H1 (cell line): Measurements from ENCODE around the gene GALNTL6. TPM values are rescaled to one million over a fixed set of nuclear protein-coding genes. Genes with fewer than 3 reads are reported as not detected.

Source experiments
- CTCF ChIA-PET: fragments of 300-600 bp; sonication (Branson Sonifier 250); formaldehyde crosslinking; loops from one replicate; lab custom pipeline; 2021; ENCODE audit not compliant: partially characterized antibody; lab: Charles Lee
- POLR2A ChIA-PET: fragments of 300-600 bp; sonication (Branson Sonifier 250); formaldehyde crosslinking; loops from one replicate; lab custom pipeline; 2021; ENCODE audit warnings: inconsistent platforms; ENCODE audit not compliant: partially characterized antibody; lab: Charles Lee
- DNase-seq, 2 experiments: peaks; one replicate each; pipeline versions ENCODE4 v3.0.0 to v3.0.0-alpha.2; 2010 to 2022; ENCODE audit warnings: low spot score in 2 of 2, low read depth in 1 of 2, mixed read lengths in 1 of 2
- FAIRE-seq: peaks from 2 replicates; lab custom pipeline; 2011; peaks lifted over from hg19 to GRCh38; lab: Jason Lieb, UNC
- H2AFZ ChIP-seq: 2 replicates; pipeline ENCODE4 v1.8.1; 2012; ENCODE audit warnings: low read length, inconsistent platforms
- H2AK5ac ChIP-seq: 2 replicates; pipeline ENCODE4 v1.6.1; 2013; ENCODE audit warnings: low read depth, low read length
- H2BK120ac ChIP-seq: replicated peaks from 2 replicates; pipeline ENCODE3; 2013; ENCODE audit warnings: low read depth, low read length, inconsistent platforms
- H2BK12ac ChIP-seq: 2 replicates; pipeline ENCODE4 v1.6.1; 2013; ENCODE audit warnings: low read depth, low read length
- H2BK15ac ChIP-seq: 2 replicates; pipeline ENCODE4 v1.6.1; 2013; ENCODE audit warnings: low read length
- H2BK20ac ChIP-seq: 2 replicates; pipeline ENCODE4 v1.6.1; 2013; ENCODE audit warnings: low read length
- H2BK5ac ChIP-seq: 2 replicates; pipeline ENCODE4 v1.6.1; 2013; ENCODE audit warnings: low read depth, low read length
- H3K14ac ChIP-seq: 2 replicates; pipeline ENCODE4 v1.6.1; 2013; ENCODE audit warnings: inconsistent platforms; ENCODE audit not compliant: insufficient read length
- H3K18ac ChIP-seq: 2 replicates; pipeline ENCODE4 v1.6.1; 2013; ENCODE audit warnings: low read length; ENCODE audit errors: extremely low read depth
- H3K23ac ChIP-seq: 2 replicates; pipeline ENCODE4 v1.6.1; 2013; ENCODE audit warnings: inconsistent platforms; ENCODE audit not compliant: insufficient read length
- H3K23me2 ChIP-seq: 2 replicates; pipeline ENCODE4 v1.6.1; 2013; ENCODE audit warnings: low read depth, low read length
- H3K27ac ChIP-seq: 2 replicates; pipeline ENCODE4 v1.6.1; 2011; ENCODE audit warnings: low read depth, low read length, inconsistent platforms
- H3K27me3 ChIP-seq, 4 experiments: replicated peaks in 1 of 4; 1 replicate in 1 of 4; 2 replicates in 3 of 4; pipeline versions ENCODE4 v1.6.1 to v1.8.1; 2011 to 2013; ENCODE audit warnings: low read length in 3 of 4, mild to moderate bottlenecking in 3 of 4, inconsistent platforms in 2 of 4, mixed read lengths in 2 of 4, moderate library complexity in 1 of 4; ENCODE audit not compliant: control insufficient read depth in 3 of 4, insufficient read depth in 3 of 4; ENCODE audit errors: extremely low read depth in 1 of 4
- H3K36me3 ChIP-seq, 4 experiments: 2 replicates each; pipeline versions ENCODE4 v1.6.1 to v1.8.1; 2011 to 2013; ENCODE audit warnings: mild to moderate bottlenecking in 4 of 4, low read length in 3 of 4, moderate library complexity in 2 of 4, control low read depth in 1 of 4, inconsistent platforms in 1 of 4; ENCODE audit not compliant: insufficient read depth in 4 of 4, control insufficient read depth in 2 of 4
- H3K4ac ChIP-seq: replicated peaks from 2 replicates; pipeline ENCODE3; 2013; ENCODE audit warnings: low read length, low read depth, mixed read lengths, inconsistent platforms; ENCODE audit not compliant: insufficient read length
- H3K4me1 ChIP-seq, 4 experiments: replicated peaks in 1 of 4; 1 replicate in 1 of 4; 2 replicates in 3 of 4; pipeline versions ENCODE4 v1.6.1 to v1.8.1; 2011 to 2013; ENCODE audit warnings: low read length in 3 of 4, inconsistent platforms in 2 of 4, mixed read lengths in 1 of 4; ENCODE audit not compliant: insufficient read depth in 4 of 4, control insufficient read depth in 3 of 4
- H3K4me2 ChIP-seq, 2 experiments: 2 replicates each; pipeline versions ENCODE4 v1.6.1 to v1.8.1; 2011 to 2013; ENCODE audit warnings: low read depth in 2 of 2, low read length in 2 of 2, control low read depth in 1 of 2, inconsistent platforms in 1 of 2, mild to moderate bottlenecking in 1 of 2; ENCODE audit not compliant: insufficient read depth in 1 of 2
- H3K4me3 ChIP-seq, 4 experiments: fragments of 200-600, 300-600 bp in 1 of 4; sonication (generic), shearing (Covaris generic), sonication (Bioruptor Twin) in 1 of 4; 2 replicates each; pipeline versions ENCODE4 v1.5.1 to v1.8.1; 2011 to 2016; ENCODE audit warnings: low read length in 4 of 4, low read depth in 3 of 4, control low read depth in 2 of 4, inconsistent platforms in 2 of 4, mild to moderate bottlenecking in 2 of 4, mixed read lengths in 1 of 4, moderate library complexity in 1 of 4; ENCODE audit not compliant: insufficient read depth in 2 of 4; ENCODE audit errors: extremely low read depth in 1 of 4
- H3K56ac ChIP-seq: replicated peaks from 2 replicates; pipeline ENCODE3; 2013; ENCODE audit warnings: low read depth, mild to moderate bottlenecking, mixed read lengths, low read length, inconsistent platforms; ENCODE audit not compliant: insufficient read length
- H3K79me1 ChIP-seq: 2 replicates; pipeline ENCODE4 v1.6.1; 2013; ENCODE audit warnings: low read depth, low read length, control low read depth
- H3K79me2 ChIP-seq, 2 experiments: 2 replicates each; pipeline versions ENCODE4 v1.6.1 to v1.8.1; 2012 to 2013; ENCODE audit warnings: low read length in 2 of 2, mild to moderate bottlenecking in 2 of 2, inconsistent platforms in 1 of 2; ENCODE audit not compliant: insufficient read depth in 2 of 2, control insufficient read depth in 1 of 2
- H3K9ac ChIP-seq, 4 experiments: replicated peaks in 1 of 4; 1 replicate in 1 of 4; 2 replicates in 3 of 4; pipeline versions ENCODE4 v1.6.1 to v1.8.1; 2011 to 2013; ENCODE audit warnings: low read depth in 3 of 4, low read length in 3 of 4, control low read depth in 2 of 4, mild to moderate bottlenecking in 2 of 4, moderate library complexity in 2 of 4, inconsistent platforms in 1 of 4; ENCODE audit errors: extremely low read depth in 1 of 4
- H3K9me3 ChIP-seq, 2 experiments: 2 replicates each; pipeline versions ENCODE4 v1.6.1 to v1.8.1; 2012 to 2013; ENCODE audit warnings: mild to moderate bottlenecking in 2 of 2, moderate library complexity in 2 of 2, control low read depth in 1 of 2, inconsistent platforms in 1 of 2, low read depth in 1 of 2, low read length in 1 of 2, mixed read lengths in 1 of 2; ENCODE audit not compliant: insufficient read depth in 2 of 2
- H4K20me1 ChIP-seq, 2 experiments: replicated peaks in 1 of 2; 2 replicates each; pipeline versions ENCODE3 to v1.8.1; 2011 to 2013; ENCODE audit warnings: inconsistent platforms in 2 of 2, low read length in 2 of 2, mild to moderate bottlenecking in 1 of 2; ENCODE audit not compliant: insufficient read depth in 2 of 2, control insufficient read depth in 1 of 2
- H4K5ac ChIP-seq: 2 replicates; pipeline ENCODE4 v1.6.1; 2013; ENCODE audit warnings: low read length, low read depth, mixed read lengths, inconsistent platforms; ENCODE audit not compliant: insufficient read length
- H4K8ac ChIP-seq: 2 replicates; pipeline ENCODE4 v1.8.0; 2013; ENCODE audit warnings: mild to moderate bottlenecking, moderate library complexity, low read length, inconsistent platforms; ENCODE audit not compliant: insufficient read depth; ENCODE audit errors: extremely low read depth
- H4K91ac ChIP-seq: replicated peaks from 2 replicates; pipeline ENCODE3; 2013; ENCODE audit warnings: low read length, mixed read lengths, inconsistent platforms; ENCODE audit not compliant: insufficient read length
- CREB1 ChIP-seq: IDR thresholded peaks from 2 replicates; pipeline ENCODE4 v1.6.1; 2012; ENCODE audit warnings: inconsistent platforms
- WGBS, 2 experiments: shearing (Covaris generic) in 1 of 2; methylation state at CpG; one replicate each; pipeline versions ENCODE4 v1.1.6 to v1.1.7; 2013 to 2015; ENCODE audit warnings: low lambda C conversion rate in 2 of 2, mixed read lengths in 2 of 2, inconsistent platforms in 1 of 2, low coverage in 1 of 2, missing lambda C conversion rate in 1 of 2; ENCODE audit not compliant: insufficient replicate concordance in 2 of 2, insufficient coverage in 1 of 2, insufficient read length in 1 of 2; ENCODE audit errors: extremely low coverage in 1 of 2, missing lambda C conversion rate in 1 of 2; 5-methylcytosine and 5-hydroxymethylcytosine counted together
- polyA plus RNA-seq, 7 experiments: library from polyadenylated mRNA; depleted of rRNA in 3 of 7; stranded (reverse) in 5 of 7; unstranded in 2 of 7; fragments of >200 nt in 5 of 7; fragments of 200-250 nt in 2 of 7; gene quantifications; 1 replicate in 5 of 7; 2 replicates in 1 of 7; 4 replicates in 1 of 7; pipeline versions ENCODE4 v1.2.1 to v1.2.3, GENCODE V29; 2011 to 2013; ENCODE audit warnings: missing spikeins in 2 of 7, mixed read lengths in 2 of 7
- total RNA-seq: library from RNA; stranded (reverse); fragmentation: NEBNext Ultra II Directional; extraction: Animal tissue kit (Norgen Biotek cat#: 25700); gene quantifications from 2 replicates; pipeline ENCODE4 v1.2.1, GENCODE V29; 2021

GALNTL6 gene
- total and polyA plus RNA-seq, 2 of the 8 experiments (the other 6 are each of a cell fraction or from before 2014, with no cell fraction given), result 0.03 to 0.32 TPM

DNA sequence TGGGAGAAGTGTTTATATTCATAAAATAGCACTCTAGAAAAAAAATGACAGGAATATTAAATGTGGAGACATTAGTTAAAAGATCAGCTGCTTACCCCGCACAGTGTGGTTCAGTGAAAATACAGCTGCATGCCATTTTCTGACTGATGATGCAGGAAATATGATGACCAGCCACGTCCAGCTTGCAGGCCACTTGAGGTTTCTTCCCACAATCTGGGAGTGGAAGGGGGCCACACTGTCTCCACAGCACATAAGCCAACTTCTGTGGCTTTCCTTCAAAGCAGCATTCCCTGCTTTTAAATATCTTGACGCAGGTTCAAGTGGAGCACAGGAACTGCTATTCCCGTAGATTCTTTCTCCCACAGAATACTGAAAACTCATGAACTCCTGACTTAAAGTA, 1182.0 kb downstream of the GALNTL6 start:
- Histone ChIP-seq H3K79me1 (no peaks in the 10 kb centered on the region), H3K23ac (no peak overlapping the region), H2BK12ac (no peak overlapping the region), H2AK5ac (no peak overlapping the region), H3K9ac (no peak overlapping the region), H3K36me3 (no peaks in the 10 kb centered on the region), H4K8ac (no peak overlapping the region), H3K4me1 (no peaks in the 10 kb centered on the region), H2BK5ac (no peak overlapping the region), H3K79me2 (no peaks in the 10 kb centered on the region), H3K23me2 (no peaks in the 10 kb centered on the region), H4K20me1 (no peaks in the 10 kb centered on the region), H3K18ac (no peak overlapping the region), H3K27ac (no peak overlapping the region), H3K9me3 (no peaks in the 10 kb centered on the region), H3K27me3 (no peaks in the 10 kb centered on the region; a peak in 1 of 7 replicates), H2BK120ac (no peak overlapping the region), H2BK20ac (no peak overlapping the region), H3K4ac (no peak overlapping the region), H3K4me3 (no peak overlapping the region), H3K14ac (no peak overlapping the region), H3K56ac (no peak overlapping the region), H4K5ac (no peak overlapping the region), H2BK15ac (no peak overlapping the region), H4K91ac (no peak overlapping the region), H2AFZ (no peak overlapping the region), H3K4me2 (no peak overlapping the region)
- WGBS, 2 experiments, result 82% methylated on average over 4 of the region's 4 CpGs; no CpG with 5 or more reads in 1 of the 2 experiments
- TF ChIP-seq CREB1, result no peak
- FAIRE-seq (no peak), DNase-seq (no peak)
- ChIA-PET POLR2A (no interaction called here), CTCF (interaction anchor here (1.0 to 2.7 kb wide), 3 partner anchors 8 to 307 kb away, joined by 4 to 8 read pairs (median 5); no protein-coding TSS in a partner anchor)
